Neural progenitor cell (in vitro differentiated cells): Measurements from ENCODE around the gene AUTS2. TPM values are rescaled to one million over a fixed set of nuclear protein-coding genes. Genes with fewer than 3 reads are reported as not detected.

Experiments
- DNase-seq: peaks from one replicate; pipeline ENCODE4 v3.0.0-alpha.2; 2016; ENCODE audit warnings: low spot score
- H2AFZ ChIP-seq: fragments of 200-600 bp; sonication (generic); replicated peaks from 2 replicates; pipeline ENCODE4 v1.6.1; 2016; ENCODE audit warnings: antibody characterized with exemption
- H3F3A ChIP-seq: fragments of 200-600 bp; sonication (generic); 2 replicates; pipeline ENCODE4 v1.6.1; 2016; ENCODE audit warnings: antibody characterized with exemption, low read depth
- H3K27ac ChIP-seq: fragments of 200-600 bp; sonication (generic); 2 replicates; pipeline ENCODE4 v1.5.1; 2016; ENCODE audit warnings: mild to moderate bottlenecking
- H3K27me3 ChIP-seq: fragments of 200-600 bp; sonication (generic); 2 replicates; pipeline ENCODE4 v1.6.1; 2016; ENCODE audit warnings: mild to moderate bottlenecking, moderate library complexity
- H3K36me3 ChIP-seq: fragments of 200-600 bp; sonication (generic); 2 replicates; pipeline ENCODE4 v1.5.1; 2016
- H3K4me1 ChIP-seq: fragments of 200-600 bp; sonication (generic); 2 replicates; pipeline ENCODE4 v1.6.1; 2016; ENCODE audit warnings: mixed run types
- H3K4me2 ChIP-seq: fragments of 200-600 bp; sonication (generic); 2 replicates; pipeline ENCODE4 v1.6.1; 2016
- H3K4me3 ChIP-seq: fragments of 200-600 bp; sonication (generic); 2 replicates; pipeline ENCODE4 v1.5.1; 2016
- H3K79me2 ChIP-seq: fragments of 200-600 bp; sonication (generic); 2 replicates; pipeline ENCODE4 v1.6.1; 2016; ENCODE audit warnings: low read depth
- H3K9ac ChIP-seq: fragments of 200-600 bp; sonication (generic); 2 replicates; pipeline ENCODE4 v1.6.1; 2016
- H3K9me3 ChIP-seq: fragments of 200-600 bp; sonication (generic); 2 replicates; pipeline ENCODE4 v1.5.1; 2016; ENCODE audit warnings: low read depth
- H4K20me1 ChIP-seq: fragments of 200-600 bp; sonication (generic); 2 replicates; pipeline ENCODE4 v1.6.1; 2016; ENCODE audit warnings: low read depth
- H3K27ac Mint-ChIP-seq: 3 replicates; pipeline ENCODE4 v1.8.0; 2021; ENCODE audit warnings: mixed read lengths
- H3K27me3 Mint-ChIP-seq: 2 replicates; pipeline ENCODE4 v1.8.0; 2022; ENCODE audit warnings: low read depth, mild to moderate bottlenecking, inconsistent platforms, moderate library complexity, mixed read lengths; ENCODE audit not compliant: insufficient read depth
- H3K36me3 Mint-ChIP-seq: 3 replicates; pipeline ENCODE4 v1.8.0; 2021; ENCODE audit warnings: mixed read lengths
- H3K4me1 Mint-ChIP-seq: 3 replicates; pipeline ENCODE4 v1.8.0; 2021; ENCODE audit warnings: mixed read lengths
- H3K4me3 Mint-ChIP-seq: 3 replicates; pipeline ENCODE4 v1.8.0; 2021; ENCODE audit warnings: mild to moderate bottlenecking, moderate library complexity, mixed read lengths
- H3K9me3 Mint-ChIP-seq: 3 replicates; pipeline ENCODE4 v1.8.0; 2020; ENCODE audit warnings: mixed read lengths
- EZH2 ChIP-seq: fragments of 200-600 bp; sonication (generic); IDR thresholded peaks from 2 replicates; pipeline ENCODE4 v1.6.1; 2017; ENCODE audit warnings: antibody characterized with exemption, mild to moderate bottlenecking, moderate library complexity
- EZH2phosphoT487 ChIP-seq: fragments of 200-600 bp; sonication (generic); IDR thresholded peaks from 2 replicates; pipeline ENCODE4 v1.6.1; 2017; ENCODE audit warnings: antibody characterized with exemption
- total RNA-seq: library from RNA; depleted of rRNA; stranded (reverse); fragments of >200 nt; gene quantifications from 2 replicates; pipeline ENCODE4 v1.2.3, GENCODE V29; 2015; ENCODE audit warnings: low replicate concordance
- TF ChIP-seq, protein P1 (sequence below): fragments of 200-600 bp; sonication (generic); IDR thresholded peaks from 2 replicates; pipeline ENCODE4 v1.5.1; 2017; ENCODE audit warnings: antibody characterized with exemption, mild to moderate bottlenecking

AUTS2 gene
- total RNA-seq, 1 donor from 2014 or later, result 50.0 TPM

DNA sequence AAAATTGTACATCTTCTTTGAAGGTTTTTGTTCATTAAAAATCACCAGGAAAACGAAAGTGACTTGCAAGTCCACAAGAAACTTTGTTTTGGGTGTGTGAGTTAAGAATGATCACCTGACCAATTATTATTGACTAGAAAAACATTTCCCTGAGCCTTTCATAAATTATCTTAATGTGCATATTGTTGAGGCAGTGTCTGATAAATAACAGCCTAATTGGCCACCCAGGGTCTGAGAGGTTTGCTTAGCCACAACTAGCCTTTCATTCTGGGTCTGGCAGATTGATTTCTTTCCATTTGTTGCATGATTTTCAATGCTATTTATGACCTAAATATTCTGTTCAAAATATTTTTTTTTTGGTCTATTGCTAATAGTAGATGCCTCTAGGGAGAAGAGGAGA lies 152.8 kb downstream of the AUTS2 start:
- H3K27ac ChIP-seq, result no peak overlapping the region
- peaks cover 8% of the 10 kb centered on the region for H4K20me1 ChIP-seq
- no peaks in the 10 kb centered on the region for H3K9me3 ChIP-seq
- H2AFZ ChIP-seq, result no peak overlapping the region
- no peaks in the 10 kb centered on the region for H3F3A ChIP-seq
- H3K27me3 Mint-ChIP-seq, result no peaks in the 10 kb centered on the region
- no peak overlapping the region for H3K9ac ChIP-seq
- H3K9me3 Mint-ChIP-seq, result peaks cover 2% of the 10 kb centered on the region
- peaks cover 4% of the 10 kb centered on the region for H3K36me3 Mint-ChIP-seq
- no peak overlapping the region for H3K4me3 Mint-ChIP-seq
- peaks cover 19% of the 10 kb centered on the region for H3K4me1 ChIP-seq
- no peak for DNase-seq
- H3K27ac Mint-ChIP-seq, result no peak overlapping the region
- no peaks in the 10 kb centered on the region for H3K27me3 ChIP-seq
- TF ChIP-seq EZH2phosphoT487 (no peak), EZH2 (no peak)
- TF ChIP-seq, protein P1, sequence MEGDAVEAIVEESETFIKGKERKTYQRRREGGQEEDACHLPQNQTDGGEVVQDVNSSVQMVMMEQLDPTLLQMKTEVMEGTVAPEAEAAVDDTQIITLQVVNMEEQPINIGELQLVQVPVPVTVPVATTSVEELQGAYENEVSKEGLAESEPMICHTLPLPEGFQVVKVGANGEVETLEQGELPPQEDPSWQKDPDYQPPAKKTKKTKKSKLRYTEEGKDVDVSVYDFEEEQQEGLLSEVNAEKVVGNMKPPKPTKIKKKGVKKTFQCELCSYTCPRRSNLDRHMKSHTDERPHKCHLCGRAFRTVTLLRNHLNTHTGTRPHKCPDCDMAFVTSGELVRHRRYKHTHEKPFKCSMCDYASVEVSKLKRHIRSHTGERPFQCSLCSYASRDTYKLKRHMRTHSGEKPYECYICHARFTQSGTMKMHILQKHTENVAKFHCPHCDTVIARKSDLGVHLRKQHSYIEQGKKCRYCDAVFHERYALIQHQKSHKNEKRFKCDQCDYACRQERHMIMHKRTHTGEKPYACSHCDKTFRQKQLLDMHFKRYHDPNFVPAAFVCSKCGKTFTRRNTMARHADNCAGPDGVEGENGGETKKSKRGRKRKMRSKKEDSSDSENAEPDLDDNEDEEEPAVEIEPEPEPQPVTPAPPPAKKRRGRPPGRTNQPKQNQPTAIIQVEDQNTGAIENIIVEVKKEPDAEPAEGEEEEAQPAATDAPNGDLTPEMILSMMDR, result no peak
- no peak overlapping the region for H3K4me3 ChIP-seq
- H3K36me3 ChIP-seq, result no peaks in the 10 kb centered on the region
- peaks cover 42% of the 10 kb centered on the region for H3K4me1 Mint-ChIP-seq
- no peaks in the 10 kb centered on the region for H3K79me2 ChIP-seq
- no peak overlapping the region for H3K4me2 ChIP-seq

DNA sequence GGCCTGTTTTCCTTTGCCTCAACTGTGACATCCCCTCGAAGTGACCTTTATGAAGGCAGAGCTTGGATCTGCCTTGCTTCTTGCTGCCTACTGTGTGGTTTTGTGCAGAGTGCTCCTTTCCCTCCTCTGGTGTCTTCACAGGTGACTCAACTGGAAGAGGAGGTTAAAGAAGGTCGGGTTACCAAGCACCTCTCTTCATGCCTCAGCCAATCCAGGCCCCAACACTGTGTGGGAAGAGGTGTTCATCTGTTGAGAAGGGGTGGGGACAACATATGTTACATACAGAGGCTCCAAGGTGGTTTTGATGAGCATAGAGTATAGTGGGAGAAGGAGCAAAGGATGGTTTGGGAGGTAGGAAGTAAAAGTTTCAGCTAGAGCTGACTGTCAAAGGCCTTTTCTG lies 155.7 kb downstream of the AUTS2 start:
- H3K4me3 ChIP-seq, result no peak overlapping the region
- H3K9me3 Mint-ChIP-seq, result no peaks in the 10 kb centered on the region
- peaks cover 46% of the 10 kb centered on the region for H3K4me1 ChIP-seq
- no peaks in the 10 kb centered on the region for H3K27me3 Mint-ChIP-seq
- H3K4me1 Mint-ChIP-seq, result peaks cover 59% of the 10 kb centered on the region
- no peaks in the 10 kb centered on the region for H3K79me2 ChIP-seq
- no peak overlapping the region for H3K27ac ChIP-seq
- no peak overlapping the region for H3K4me3 Mint-ChIP-seq
- no peaks in the 10 kb centered on the region for H3K9me3 ChIP-seq
- no peaks in the 10 kb centered on the region for H3K36me3 ChIP-seq
- TF ChIP-seq, protein P1, result no peak
- TF ChIP-seq EZH2, result no peak
- no peak for TF ChIP-seq EZH2phosphoT487
- DNase-seq, result no peak
- peaks cover 19% of the 10 kb centered on the region for H3F3A ChIP-seq
- H3K9ac ChIP-seq, result no peak overlapping the region
- no peaks in the 10 kb centered on the region for H3K36me3 Mint-ChIP-seq
- no peak overlapping the region for H2AFZ ChIP-seq
- peaks cover 36% of the 10 kb centered on the region for H4K20me1 ChIP-seq
- no peaks in the 10 kb centered on the region for H3K27me3 ChIP-seq
- no peak overlapping the region for H3K27ac Mint-ChIP-seq
- no peak overlapping the region for H3K4me2 ChIP-seq

DNA sequence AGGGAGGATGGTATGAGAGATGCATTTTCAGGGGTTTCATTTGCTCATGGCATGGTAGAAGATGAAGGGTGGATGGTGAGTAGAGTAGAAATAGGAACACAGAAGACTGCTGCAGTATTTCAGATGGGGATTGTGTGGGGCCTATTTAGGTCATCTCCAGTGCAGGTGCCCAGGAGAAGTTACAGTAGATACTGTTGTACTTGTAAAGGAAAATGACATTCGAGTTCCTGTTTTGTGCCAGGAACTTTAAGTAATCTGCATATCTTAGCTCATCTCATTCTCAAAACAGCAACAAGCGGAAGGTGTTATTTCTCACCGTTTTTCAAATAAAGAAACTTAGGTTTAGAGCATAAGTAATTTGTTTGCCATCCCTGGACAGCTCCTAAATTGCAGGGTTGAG lies 156.2 kb downstream of the AUTS2 start:
- no peaks in the 10 kb centered on the region for H3K36me3 Mint-ChIP-seq
- Histone ChIP-seq H3K36me3 (no peaks in the 10 kb centered on the region), H3K4me1 (peaks cover 42% of the 10 kb centered on the region)

More for the DNA sequence above, 156.2 kb downstream of the AUTS2 start:
- Histone ChIP-seq H3K9ac (no peak overlapping the region), H3F3A (peaks cover 19% of the 10 kb centered on the region), H3K27ac (no peak overlapping the region), H4K20me1 (peaks cover 37% of the 10 kb centered on the region), H3K4me3 (no peak overlapping the region), H3K9me3 (no peaks in the 10 kb centered on the region), H3K27me3 (no peaks in the 10 kb centered on the region), H3K79me2 (no peaks in the 10 kb centered on the region), H3K4me2 (no peak overlapping the region), H2AFZ (no peak overlapping the region)
- no peak overlapping the region for H3K27ac Mint-ChIP-seq
- no peak for DNase-seq
- H3K4me1 Mint-ChIP-seq, result peaks cover 57% of the 10 kb centered on the region
- TF ChIP-seq EZH2phosphoT487 (no peak), EZH2 (no peak)
- TF ChIP-seq, protein P1, result no peak
- no peaks in the 10 kb centered on the region for H3K9me3 Mint-ChIP-seq
- H3K27me3 Mint-ChIP-seq, result no peaks in the 10 kb centered on the region
- no peak overlapping the region for H3K4me3 Mint-ChIP-seq
